ENCODE measurements around the gene HIVEP3.

Gene HIVEP3

GRCh38 chr1:41920658-41921057, 1.9 kb upstream of the HIVEP3 start:
- H3K27me3 ChIP-seq = no peaks in the 10 kb centered on the region
- no peaks in the 10 kb centered on the region for H3K9me3 ChIP-seq
- H3K4me3 ChIP-seq = no peak overlapping the region
- no peak overlapping the region for H3K27ac ChIP-seq
- DNase-seq = no peak
- intact Hi-C loops (cut with DNase I; ENCODE audit: low total_unique reads) = no loop called here
- TF ChIP-seq, protein P1, sequence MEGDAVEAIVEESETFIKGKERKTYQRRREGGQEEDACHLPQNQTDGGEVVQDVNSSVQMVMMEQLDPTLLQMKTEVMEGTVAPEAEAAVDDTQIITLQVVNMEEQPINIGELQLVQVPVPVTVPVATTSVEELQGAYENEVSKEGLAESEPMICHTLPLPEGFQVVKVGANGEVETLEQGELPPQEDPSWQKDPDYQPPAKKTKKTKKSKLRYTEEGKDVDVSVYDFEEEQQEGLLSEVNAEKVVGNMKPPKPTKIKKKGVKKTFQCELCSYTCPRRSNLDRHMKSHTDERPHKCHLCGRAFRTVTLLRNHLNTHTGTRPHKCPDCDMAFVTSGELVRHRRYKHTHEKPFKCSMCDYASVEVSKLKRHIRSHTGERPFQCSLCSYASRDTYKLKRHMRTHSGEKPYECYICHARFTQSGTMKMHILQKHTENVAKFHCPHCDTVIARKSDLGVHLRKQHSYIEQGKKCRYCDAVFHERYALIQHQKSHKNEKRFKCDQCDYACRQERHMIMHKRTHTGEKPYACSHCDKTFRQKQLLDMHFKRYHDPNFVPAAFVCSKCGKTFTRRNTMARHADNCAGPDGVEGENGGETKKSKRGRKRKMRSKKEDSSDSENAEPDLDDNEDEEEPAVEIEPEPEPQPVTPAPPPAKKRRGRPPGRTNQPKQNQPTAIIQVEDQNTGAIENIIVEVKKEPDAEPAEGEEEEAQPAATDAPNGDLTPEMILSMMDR (IDR thresholded peaks at IDR 0.05) = no peak
- peaks cover 0 to 28% (median 16%) of the 10 kb centered on the region in 4 donors for H3K4me1 ChIP-seq
- H3K36me3 ChIP-seq = no peaks in the 10 kb centered on the region

- Histone ChIP-seq H3K27me3 (no peaks in the 10 kb centered on the region), H3K4me3 (peak overlapping the region; percentile 23 to 27), H3K27ac (no peak overlapping the region), H3K4me1 (peaks cover 0 to 28% (median 16%) of the 10 kb centered on the region in 4 donors), H3K9me3 (no peaks in the 10 kb centered on the region), H3K36me3 (no peaks in the 10 kb centered on the region)
- intact Hi-C loops (cut with DNase I; ENCODE audit: low total_unique reads) = no loop called here
- TF ChIP-seq, protein P1 (IDR thresholded peaks at IDR 0.05) = no peak
- DNase-seq = peak in 1 of 2 donors; percentile 21
These were observed 1.2 kb upstream of the HIVEP3 start for GRCh38 chr1:41919764-41920397.

GRCh38 chr1:41919131-41919530, 409 bp upstream of the HIVEP3 start:
- TF ChIP-seq, protein P1 (IDR thresholded peaks at IDR 0.05) = no peak
- H3K27me3 ChIP-seq = no peaks in the 10 kb centered on the region
- H3K4me3 ChIP-seq = no peak overlapping the region
- H3K4me1 ChIP-seq = peaks cover 0 to 28% (median 16%) of the 10 kb centered on the region in 4 donors
- H3K27ac ChIP-seq = no peak overlapping the region
- no peaks in the 10 kb centered on the region for H3K9me3 ChIP-seq
- no peak for DNase-seq
- H3K36me3 ChIP-seq = no peaks in the 10 kb centered on the region
- intact Hi-C loops (cut with DNase I; ENCODE audit: low total_unique reads) = no loop called here

- Histone ChIP-seq H3K27me3 (no peaks in the 10 kb centered on the region), H3K36me3 (no peaks in the 10 kb centered on the region), H3K9me3 (no peaks in the 10 kb centered on the region), H3K4me1 (peaks cover 0 to 28% (median 16%) of the 10 kb centered on the region in 4 donors), H3K4me3 (peak overlapping the region; percentile 55 to 56), H3K27ac (peak overlapping the region in 1 of 2 donors; percentile 4)
- TF ChIP-seq, protein P1 (IDR thresholded peaks at IDR 0.05) = no peak
- no peak for DNase-seq
- intact Hi-C loops (cut with DNase I; ENCODE audit: low total_unique reads) = no loop called here
These were observed 780 bp downstream of the HIVEP3 start for GRCh38 chr1:41917835-41918449.

DNA sequence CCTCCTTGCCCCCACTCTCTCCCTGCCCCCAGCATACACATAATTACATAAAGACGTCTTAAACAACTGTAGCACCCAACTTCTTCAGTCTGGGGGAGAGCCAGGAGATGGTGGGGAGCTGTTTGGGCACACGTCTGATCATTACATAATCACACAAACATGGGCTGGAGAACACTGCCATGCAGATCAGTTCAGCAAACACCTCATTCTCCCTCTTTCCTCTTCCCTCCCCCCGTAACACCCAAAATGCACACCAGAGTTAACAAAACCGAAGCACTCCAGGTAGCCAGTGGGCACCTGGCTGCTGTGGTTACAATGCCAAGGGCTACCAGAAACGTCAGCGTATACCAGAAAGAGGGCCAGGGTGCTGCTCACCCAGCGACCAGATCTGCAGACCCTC, 1.6 kb downstream of the HIVEP3 start:
- no peak overlapping the region for H3K27ac ChIP-seq
- TF ChIP-seq, protein P1 (IDR thresholded peaks at IDR 0.05) = no peak
- peaks cover 0 to 28% (median 16%) of the 10 kb centered on the region in 4 donors for H3K4me1 ChIP-seq
- H3K27me3 ChIP-seq = no peaks in the 10 kb centered on the region
- intact Hi-C loops (cut with DNase I; ENCODE audit: low total_unique reads) = no loop called here
- peak overlapping the region; percentile 55 to 56 for H3K4me3 ChIP-seq
- no peaks in the 10 kb centered on the region for H3K9me3 ChIP-seq
- no peak for DNase-seq
- no peaks in the 10 kb centered on the region for H3K36me3 ChIP-seq

Data from tibial artery (tissue), 4 donors.